A549 (cell line): ENCODE data around the gene SLC2A1.

Experiments
- BHLHE40 ChIP-seq: IDR thresholded peaks from 2 replicates; pipeline ENCODE4 v1.6.1; 2012; ENCODE audit warnings: low read depth, low read length, inconsistent platforms
- CTCF ChIP-seq: fragments of >200 bp; sonication (Bioruptor Twin); formaldehyde crosslinking; IDR thresholded peaks from 3 replicates; pipeline ENCODE4 v1.5.1; 2016
- EP300 ChIP-seq, 2 experiments: fragments of >200 bp; sonication (Bioruptor Twin); formaldehyde crosslinking; IDR thresholded peaks; 2 replicates in 1 of 2; 3 replicates in 1 of 2; pipeline ENCODE4 v1.6.1; 2016 to 2017
- HDAC2 ChIP-seq: fragments of 200-600 bp; sonication (generic); IDR thresholded peaks from 2 replicates; pipeline ENCODE4 v1.6.1; 2016
- HMGXB4 ChIP-seq: fragments of 250-450 bp; sonication (Bioruptor Pico); IDR thresholded peaks from 2 replicates; pipeline ENCODE4 v1.5.0; 2021; ENCODE audit warnings: mild to moderate bottlenecking, moderate library complexity, borderline replicate concordance
- MAX ChIP-seq: IDR thresholded peaks from 2 replicates; pipeline ENCODE4 v1.6.1; 2012
- NR3C1 ChIP-seq: fragments of >200 bp; sonication (Bioruptor Twin); formaldehyde crosslinking; IDR thresholded peaks from 3 replicates; pipeline ENCODE4 v1.6.1; 2017
- POLR2A ChIP-seq: IDR thresholded peaks from 2 replicates; pipeline ENCODE4 v1.6.1; 2012; ENCODE audit warnings: mild to moderate bottlenecking, low read length
- RAD21 ChIP-seq, 2 experiments: fragments of >200 bp in 1 of 2; sonication (Bioruptor Twin) in 1 of 2; formaldehyde crosslinking in 1 of 2; IDR thresholded peaks in 1 of 2; conservative IDR thresholded peaks in 1 of 2; 2 replicates in 1 of 2; 3 replicates in 1 of 2; pipeline ENCODE4 v1.6.1; 2012 to 2018; ENCODE audit warnings: inconsistent platforms in 1 of 2
- RFX5 ChIP-seq: fragments of 450-650 bp; IDR thresholded peaks from 2 replicates; pipeline ENCODE4 v1.7.1; 2014; ENCODE audit warnings: antibody characterized with exemption, mild to moderate bottlenecking, moderate library complexity

GRCh38 chr1:42961312-42962091, 2.8 kb upstream of the SLC2A1 start:
- no peak for TF ChIP-seq CTCF
- TF ChIP-seq MAX = no peak
- no peak for TF ChIP-seq POLR2A
- no peak for TF ChIP-seq BHLHE40
- TF ChIP-seq RAD21 (conservative IDR thresholded peaks at IDR 0.05 in 1 of 2, IDR thresholded peaks at IDR 0.05 in 1 of 2) = no peak
- TF ChIP-seq HMGXB4 = no peak
- no peak for TF ChIP-seq EP300 (IDR thresholded peaks at IDR 0.05)
- TF ChIP-seq HDAC2 = no peak
- TF ChIP-seq NR3C1 = no peak
- no peak for TF ChIP-seq RFX5
